IMR-90 (cell line): ENCODE results near the gene HBD. TPM values are rescaled to one million over a fixed set of nuclear protein-coding genes. Genes with fewer than 3 reads are reported as not detected.

Source experiments
- ATAC-seq: fragments of 200-7000 bp; cut with Tn5 transposase; 2 replicates; pipeline ENCODE4 v1.9.1; 2020; ENCODE audit warnings: low read depth, mild to moderate bottlenecking, moderate library complexity
- BruUV-seq: library from RNA; stranded (reverse); fragments of 400-500 nt; replicated peaks from 2 replicates; lab custom pipeline; 2021; lab: Mats Ljungman, UMichigan
- CTCF ChIA-PET: fragments of 300-600 bp; formaldehyde crosslinking; extraction: SDS; loops from one replicate; lab custom pipeline; 2021; ENCODE audit warnings: antibody characterized with exemption; lab: Yijun Ruan, JAX
- POLR2A ChIA-PET: fragments of 300-600 bp; sonication (Branson Sonifier 250); formaldehyde crosslinking; loops from one replicate; lab custom pipeline; 2022; ENCODE audit warnings: antibody characterized with exemption; ENCODE audit not compliant: unreplicated experiment; lab: Charles Lee
- DNase-seq: peaks from one replicate; pipeline ENCODE4 v3.0.0; 2013
- H2AFZ ChIP-seq: replicated peaks from 2 replicates; pipeline ENCODE3; 2013; ENCODE audit warnings: low read length, mild to moderate bottlenecking; ENCODE audit not compliant: poor library complexity
- H2AK5ac ChIP-seq: 2 replicates; pipeline ENCODE4 v1.6.1; 2013; ENCODE audit warnings: low read depth, low read length, inconsistent platforms
- H2AK9ac ChIP-seq: replicated peaks from 2 replicates; pipeline ENCODE3; 2013; ENCODE audit warnings: mild to moderate bottlenecking, low read depth, low read length, moderate library complexity; ENCODE audit not compliant: poor library complexity
- H2BK120ac ChIP-seq: 2 replicates; pipeline ENCODE4 v1.6.1; 2013; ENCODE audit warnings: low read depth, low read length, inconsistent platforms
- H2BK15ac ChIP-seq: 3 replicates; pipeline ENCODE4 v1.6.1; 2013; ENCODE audit warnings: low read depth, low read length, inconsistent platforms
- H2BK20ac ChIP-seq: 2 replicates; pipeline ENCODE4 v1.6.1; 2013; ENCODE audit warnings: low read depth, mild to moderate bottlenecking, inconsistent platforms, low read length, moderate library complexity
- H2BK5ac ChIP-seq: 2 replicates; pipeline ENCODE4 v1.6.1; 2013; ENCODE audit warnings: mild to moderate bottlenecking, low read depth, low read length, inconsistent platforms; ENCODE audit not compliant: poor library complexity, severe bottlenecking
- H3K14ac ChIP-seq: replicated peaks from 2 replicates; pipeline ENCODE4 v1.6.1; 2013; ENCODE audit warnings: low read depth, low read length, inconsistent platforms
- H3K18ac ChIP-seq: 2 replicates; pipeline ENCODE4 v1.6.1; 2013; ENCODE audit warnings: low read depth, low read length, control low read depth
- H3K23ac ChIP-seq: 2 replicates; pipeline ENCODE4 v1.6.1; 2013; ENCODE audit warnings: low read depth, low read length, inconsistent platforms
- H3K27ac ChIP-seq: 2 replicates; pipeline ENCODE4 v1.5.1; 2013; ENCODE audit warnings: mild to moderate bottlenecking, control low read depth, low read length; ENCODE audit not compliant: insufficient read depth
- H3K27me3 ChIP-seq: 2 replicates; pipeline ENCODE4 v1.6.1; 2013; ENCODE audit warnings: low read length; ENCODE audit not compliant: control insufficient read depth, insufficient read depth
- H3K36me3 ChIP-seq: 2 replicates; pipeline ENCODE4 v1.6.1; 2013; ENCODE audit warnings: low read length, mixed read lengths; ENCODE audit not compliant: control insufficient read depth, insufficient read depth
- H3K4ac ChIP-seq: 2 replicates; pipeline ENCODE4 v1.6.1; 2013; ENCODE audit warnings: low read depth, low read length, inconsistent platforms
- H3K4me1 ChIP-seq: 2 replicates; pipeline ENCODE4 v1.6.1; 2013; ENCODE audit warnings: low read length, mixed read lengths; ENCODE audit not compliant: control insufficient read depth, insufficient read depth
- H3K4me2 ChIP-seq: 2 replicates; pipeline ENCODE4 v1.6.1; 2013; ENCODE audit warnings: low read depth, mild to moderate bottlenecking, control low read depth, low read length, moderate library complexity
- H3K4me3 ChIP-seq: 2 replicates; pipeline ENCODE4 v1.5.1; 2013; ENCODE audit warnings: low read depth, mild to moderate bottlenecking, control low read depth, low read length, moderate library complexity; ENCODE audit not compliant: insufficient read depth
- H3K56ac ChIP-seq: 2 replicates; pipeline ENCODE4 v1.6.1; 2013; ENCODE audit warnings: low read length, inconsistent platforms; ENCODE audit not compliant: insufficient read depth; ENCODE audit errors: extremely low read depth
- H3K79me1 ChIP-seq, 2 experiments: 2 replicates each; pipeline ENCODE4 v1.6.1; 2013; ENCODE audit warnings: low read length in 2 of 2, inconsistent platforms in 1 of 2, low read depth in 1 of 2
- H3K9ac ChIP-seq: 2 replicates; pipeline ENCODE4 v1.6.1; 2013; ENCODE audit warnings: low read depth, low read length, control low read depth
- H3K9me1 ChIP-seq: 2 replicates; pipeline ENCODE4 v1.6.1; 2013; ENCODE audit warnings: low read length, inconsistent platforms; ENCODE audit not compliant: insufficient read depth
- H3K9me3 ChIP-seq: 2 replicates; pipeline ENCODE4 v1.6.1; 2013; ENCODE audit warnings: low read length; ENCODE audit not compliant: control insufficient read depth, insufficient read depth
- H4K20me1 ChIP-seq: 2 replicates; pipeline ENCODE4 v1.6.1; 2013; ENCODE audit warnings: low read length, inconsistent platforms; ENCODE audit not compliant: insufficient read depth
- H4K5ac ChIP-seq: 2 replicates; pipeline ENCODE4 v1.6.1; 2013; ENCODE audit warnings: mild to moderate bottlenecking, low read depth, low read length, control low read depth
- H4K8ac ChIP-seq, 2 experiments: 2 replicates each; pipeline ENCODE4 v1.6.1; 2013; ENCODE audit warnings: low read depth in 2 of 2, low read length in 2 of 2, control low read depth in 1 of 2, inconsistent platforms in 1 of 2
- H4K91ac ChIP-seq: 2 replicates; pipeline ENCODE4 v1.6.1; 2013; ENCODE audit warnings: low read depth, low read length, inconsistent platforms; ENCODE audit not compliant: insufficient read depth
- BHLHE40 ChIP-seq: fragments of 150-350 bp; IDR thresholded peaks from 2 replicates; pipeline ENCODE4 v1.6.1; 2016; ENCODE audit warnings: mild to moderate bottlenecking, low read depth, low read length
- CEBPB ChIP-seq: IDR thresholded peaks from 2 replicates; pipeline ENCODE4 v1.6.1; 2012; ENCODE audit warnings: low read depth, low read length, improper control_type of control experiment
- CHD1 ChIP-seq: IDR thresholded peaks from 2 replicates; pipeline ENCODE4 v1.6.1; 2012; ENCODE audit warnings: low read depth, low read length, improper control_type of control experiment
- ELK1 ChIP-seq: fragments of 150-350 bp; IDR thresholded peaks from 2 replicates; pipeline ENCODE4 v1.6.1; 2016; ENCODE audit warnings: low read depth, mild to moderate bottlenecking, low read length, moderate library complexity, borderline replicate concordance
- FOS ChIP-seq: fragments of 150-350 bp; IDR thresholded peaks from 2 replicates; pipeline ENCODE4 v1.6.1; 2016; ENCODE audit warnings: low read depth, low read length
- MAFK ChIP-seq: IDR thresholded peaks from 2 replicates; pipeline ENCODE4 v1.6.1; 2012; ENCODE audit warnings: low read depth, low read length, improper control_type of control experiment
- MAZ ChIP-seq: IDR thresholded peaks from 2 replicates; pipeline ENCODE4 v1.6.1; 2012; ENCODE audit warnings: low read depth, mild to moderate bottlenecking, low read length, improper control_type of control experiment, moderate library complexity, borderline replicate concordance
- NFE2L2 ChIP-seq: fragments of 150-350 bp; IDR thresholded peaks from 2 replicates; pipeline ENCODE4 v1.6.1; 2016; ENCODE audit warnings: low read depth, mild to moderate bottlenecking, low read length
- RAD21 ChIP-seq: IDR thresholded peaks from 2 replicates; pipeline ENCODE4 v1.6.1; 2012; ENCODE audit warnings: low read length, improper control_type of control experiment
- RCOR1 ChIP-seq: IDR thresholded peaks from 2 replicates; pipeline ENCODE4 v1.6.1; 2012; ENCODE audit warnings: mild to moderate bottlenecking, low read length, improper control_type of control experiment; ENCODE audit not compliant: insufficient replicate concordance
- SMC3 ChIP-seq: fragments of 150-350 bp; IDR thresholded peaks from 2 replicates; pipeline ENCODE4 v1.6.1; 2016; ENCODE audit warnings: low read depth, mild to moderate bottlenecking, antibody characterized with exemption, low read length, moderate library complexity
- USF2 ChIP-seq: fragments of 150-350 bp; IDR thresholded peaks from 2 replicates; pipeline ENCODE4 v1.6.1; 2017; ENCODE audit warnings: mild to moderate bottlenecking, antibody characterized with exemption, low read length, low read depth
- WGBS, 2 experiments: methylation state at CpG; one replicate each; pipeline versions ENCODE4 v1.1.5 to v1.1.7; 2013; ENCODE audit warnings: missing lambda C conversion rate in 2 of 2; ENCODE audit not compliant: insufficient read length in 1 of 2; ENCODE audit errors: extremely low coverage in 2 of 2; 5-methylcytosine and 5-hydroxymethylcytosine counted together
- dilution Hi-C: fragments of 300-500 bp; cut with HindIII; formaldehyde crosslinking; loops from one replicate; pipeline ENCODE4 v1.14.3; 2018; ENCODE audit warnings: low sequenced_read_pairs; ENCODE audit not compliant: unreplicated experiment
- in situ Hi-C: fragments of 300-500 bp; cut with MboI; formaldehyde crosslinking; loops from 3 replicates; pipeline ENCODE4 v1.14.3; 2019; ENCODE audit warnings: low sequenced_read_pairs, inconsistent platforms, mixed read lengths
- intact Hi-C: fragments of 100-400 bp; cut with micrococcal nuclease; formaldehyde crosslinking; loops from 2 replicates; pipeline ENCODE4 v1.10.0; 2022
- polyA plus RNA-seq, 3 experiments: library from polyadenylated mRNA; depleted of rRNA; stranded (reverse); fragments of >200 nt; gene quantifications; 2 replicates each; pipeline ENCODE4 v1.2.3, GENCODE V29; 2012; ENCODE audit warnings: low replicate concordance in 1 of 3
- total RNA-seq: library from RNA; depleted of rRNA; stranded (reverse); fragments of >200 nt; gene quantifications from 2 replicates; pipeline ENCODE4 v1.2.3, GENCODE V29; 2012
- TF ChIP-seq, protein P1 (sequence below): conservative IDR thresholded peaks from 2 replicates; pipeline ENCODE4 v1.5.1; 2012; ENCODE audit warnings: mild to moderate bottlenecking, low read depth, low read length, improper control_type of control experiment

The HBD gene
- total and polyA plus RNA-seq, 2 of the 4 experiments (the other 2 are of a cell fraction): 6.3 to 12.0 TPM

- no peak for DNase-seq
- H3K14ac ChIP-seq: no peak overlapping the region
- no peak overlapping the region for H2BK15ac ChIP-seq
- ATAC-seq: no peak
- no peak overlapping the region for H2BK5ac ChIP-seq
- H2AK9ac ChIP-seq: no peak overlapping the region
- H3K4ac ChIP-seq: no peak overlapping the region; the same call in 1 of the 2 replicates
- H3K56ac ChIP-seq: no peak overlapping the region
- peak overlapping the region; percentile 6; the same call in 1 of the 2 replicates for H4K91ac ChIP-seq
- 60% methylated on average over 1 of the region's 7 CpGs; no CpG with 5 or more reads in 1 of the 2 experiments for WGBS, 2 experiments
- no peaks in the 10 kb centered on the region for H3K79me1 ChIP-seq
- CTCF ChIA-PET: interaction anchor here (0.6 kb wide), 1 partner anchor 538 kb away, joined by 5 read pairs; no protein-coding TSS in a partner anchor
- H3K4me3 ChIP-seq: no peak overlapping the region
- dilution Hi-C loops: no loop called here
- H2BK20ac ChIP-seq: no peak overlapping the region
- no peak overlapping the region for H3K18ac ChIP-seq
- H3K9me1 ChIP-seq: no peaks in the 10 kb centered on the region
- no peaks in the 10 kb centered on the region for H3K4me1 ChIP-seq
- no peaks in the 10 kb centered on the region for H3K27me3 ChIP-seq
- POLR2A ChIA-PET: no interaction called here
- intact Hi-C loops: no loop called here
- no TSS peak for BruUV-seq
- 0 out of 2 replicates have a peak, but pooled peaks cover 2% of the 10 kb centered on the region for H3K9me3 ChIP-seq
- no peak for TF ChIP-seq RCOR1
- no peak for TF ChIP-seq SMC3
- no peak for TF ChIP-seq RAD21
- no peak for TF ChIP-seq CEBPB
- TF ChIP-seq MAFK: no peak
- no peak for TF ChIP-seq CHD1
- no peak for TF ChIP-seq USF2
- no peak for TF ChIP-seq FOS
- TF ChIP-seq ELK1: no peak
- no peak for TF ChIP-seq MAZ
- TF ChIP-seq, protein P1, sequence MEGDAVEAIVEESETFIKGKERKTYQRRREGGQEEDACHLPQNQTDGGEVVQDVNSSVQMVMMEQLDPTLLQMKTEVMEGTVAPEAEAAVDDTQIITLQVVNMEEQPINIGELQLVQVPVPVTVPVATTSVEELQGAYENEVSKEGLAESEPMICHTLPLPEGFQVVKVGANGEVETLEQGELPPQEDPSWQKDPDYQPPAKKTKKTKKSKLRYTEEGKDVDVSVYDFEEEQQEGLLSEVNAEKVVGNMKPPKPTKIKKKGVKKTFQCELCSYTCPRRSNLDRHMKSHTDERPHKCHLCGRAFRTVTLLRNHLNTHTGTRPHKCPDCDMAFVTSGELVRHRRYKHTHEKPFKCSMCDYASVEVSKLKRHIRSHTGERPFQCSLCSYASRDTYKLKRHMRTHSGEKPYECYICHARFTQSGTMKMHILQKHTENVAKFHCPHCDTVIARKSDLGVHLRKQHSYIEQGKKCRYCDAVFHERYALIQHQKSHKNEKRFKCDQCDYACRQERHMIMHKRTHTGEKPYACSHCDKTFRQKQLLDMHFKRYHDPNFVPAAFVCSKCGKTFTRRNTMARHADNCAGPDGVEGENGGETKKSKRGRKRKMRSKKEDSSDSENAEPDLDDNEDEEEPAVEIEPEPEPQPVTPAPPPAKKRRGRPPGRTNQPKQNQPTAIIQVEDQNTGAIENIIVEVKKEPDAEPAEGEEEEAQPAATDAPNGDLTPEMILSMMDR: no peak
- TF ChIP-seq NFE2L2: no peak
- TF ChIP-seq BHLHE40: no peak
- in situ Hi-C loops: no loop called here
- H2AFZ ChIP-seq: peak overlapping the region; percentile 68
- no peak overlapping the region for H2BK120ac ChIP-seq
- no peaks in the 10 kb centered on the region for H4K20me1 ChIP-seq
- no peak overlapping the region for H4K8ac ChIP-seq
- H2AK5ac ChIP-seq: no peak overlapping the region
- H3K9ac ChIP-seq: no peak overlapping the region
- H3K27ac ChIP-seq: no peak overlapping the region
- no peak overlapping the region for H4K5ac ChIP-seq
- H3K4me2 ChIP-seq: no peak overlapping the region
- H3K36me3 ChIP-seq: no peaks in the 10 kb centered on the region
- no peak overlapping the region for H3K23ac ChIP-seq
Measured at GRCh38 chr11:5258543-5259262, 24.4 kb upstream of the HBD start.
